IPS-18a (cell line): ENCODE results near the gene GPC3.
A peak's percentile ranks its signal among the peaks of the same experiment; 100 is the strongest.
"Not testable (repeated sequence)": the region's sequence is repeated elsewhere in the genome, so short reads cannot be mapped to it uniquely, and the experiment has no call there.

Experiments
- H3K27ac ChIP-seq: one replicate; pipeline ENCODE4 v1.5.1; 2013; ENCODE audit warnings: low read length
- H3K27me3 ChIP-seq: one replicate; pipeline ENCODE4 v1.6.1; 2013; ENCODE audit warnings: mild to moderate bottlenecking, low read length; ENCODE audit not compliant: control insufficient read depth, insufficient read depth
- H3K36me3 ChIP-seq: one replicate; pipeline ENCODE4 v1.6.1; 2013; ENCODE audit warnings: low read depth, low read length; ENCODE audit not compliant: control insufficient read depth
- H3K4me1 ChIP-seq: one replicate; pipeline ENCODE4 v1.6.1; 2013; ENCODE audit warnings: low read depth, low read length; ENCODE audit not compliant: control insufficient read depth
- H3K4me3 ChIP-seq: one replicate; pipeline ENCODE4 v1.5.1; 2013; ENCODE audit warnings: low read length
- H3K9ac ChIP-seq: one replicate; pipeline ENCODE4 v1.6.1; 2013; ENCODE audit warnings: mild to moderate bottlenecking, low read length, moderate library complexity
- H3K9me3 ChIP-seq: one replicate; pipeline ENCODE4 v1.6.1; 2013; ENCODE audit warnings: low read depth, low read length; ENCODE audit not compliant: control insufficient read depth

GPC3 gene

GRCh38 chrX:133991814-133992213 is 6.4 kb upstream of the GPC3 start:
- H3K9me3 ChIP-seq = peaks cover 2% of the 10 kb centered on the region
- no peak overlapping the region for H3K4me3 ChIP-seq
- H3K27ac ChIP-seq = no peak overlapping the region
- no peak overlapping the region for H3K9ac ChIP-seq
- no peaks in the 10 kb centered on the region for H3K4me1 ChIP-seq
- no peaks in the 10 kb centered on the region for H3K27me3 ChIP-seq
- H3K36me3 ChIP-seq = no peaks in the 10 kb centered on the region

DNA sequence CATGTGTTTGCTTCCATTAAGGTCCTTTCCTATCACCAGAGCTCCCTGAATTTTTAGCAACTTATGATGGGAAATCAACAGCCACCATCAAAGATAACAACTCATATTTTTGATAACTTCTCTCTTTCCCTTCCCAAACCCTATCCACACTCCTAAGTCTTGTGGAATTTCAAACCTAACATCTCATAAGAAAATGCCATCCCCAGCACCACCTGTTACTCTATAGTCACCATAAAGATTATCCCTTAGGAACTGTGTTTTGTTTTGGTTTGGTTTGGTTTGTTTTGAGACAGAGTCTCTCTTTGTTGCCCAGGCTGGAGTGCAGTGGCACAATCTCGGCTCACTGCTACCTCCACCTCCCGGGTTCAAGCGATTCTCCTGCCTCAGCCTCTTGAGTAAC is 5.7 kb upstream of the GPC3 start:
- H3K9ac ChIP-seq, H3K4me1 ChIP-seq, H3K27me3 ChIP-seq, H3K4me3 ChIP-seq, H3K9me3 ChIP-seq, H3K36me3 ChIP-seq, H3K27ac ChIP-seq: not testable (repeated sequence)

- Histone ChIP-seq H3K9me3 (no peaks in the 10 kb centered on the region), H3K4me3 (no peak overlapping the region), H3K4me1 (no peaks in the 10 kb centered on the region), H3K27me3 (peaks cover 2% of the 10 kb centered on the region), H3K27ac (no peak overlapping the region), H3K9ac (no peak overlapping the region), H3K36me3 (no peaks in the 10 kb centered on the region)
These were observed 4.6 kb upstream of the GPC3 start for GRCh38 chrX:133989993-133990392.

DNA sequence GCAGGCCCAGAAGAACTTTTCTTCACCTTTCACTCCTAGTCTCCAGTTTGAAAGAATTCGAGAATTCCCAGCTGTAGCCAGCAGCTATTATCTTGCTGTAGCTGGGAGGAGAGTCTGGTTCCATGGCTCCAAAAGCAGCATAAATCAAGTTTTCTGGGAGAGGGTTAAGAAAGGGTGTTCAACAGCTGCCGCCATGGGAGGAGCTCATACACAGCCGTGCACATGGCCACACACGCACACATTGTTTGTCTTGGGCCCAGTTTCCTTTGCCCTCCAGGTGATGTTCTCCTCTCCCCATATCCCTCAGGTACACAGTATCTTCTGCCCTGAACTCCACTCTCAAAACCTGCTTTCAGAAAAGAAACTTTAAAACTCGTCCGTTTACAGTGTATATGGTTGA is 4.1 kb upstream of the GPC3 start:
- Histone ChIP-seq H3K4me3 (no peak overlapping the region), H3K36me3 (no peaks in the 10 kb centered on the region), H3K27ac (no peak overlapping the region), H3K9ac (no peak overlapping the region), H3K27me3 (peaks cover 7% of the 10 kb centered on the region), H3K9me3 (no peaks in the 10 kb centered on the region), H3K4me1 (no peaks in the 10 kb centered on the region)

GRCh38 chrX:133988010-133988409 is 2.6 kb upstream of the GPC3 start:
- H3K4me1 ChIP-seq = peaks cover 7% of the 10 kb centered on the region
- H3K27ac ChIP-seq = no peak overlapping the region
- H3K36me3 ChIP-seq = no peaks in the 10 kb centered on the region
- H3K9me3 ChIP-seq = peaks cover 1% of the 10 kb centered on the region
- no peak overlapping the region for H3K9ac ChIP-seq
- H3K27me3 ChIP-seq = peaks cover 13% of the 10 kb centered on the region
- H3K4me3 ChIP-seq = no peak overlapping the region

DNA sequence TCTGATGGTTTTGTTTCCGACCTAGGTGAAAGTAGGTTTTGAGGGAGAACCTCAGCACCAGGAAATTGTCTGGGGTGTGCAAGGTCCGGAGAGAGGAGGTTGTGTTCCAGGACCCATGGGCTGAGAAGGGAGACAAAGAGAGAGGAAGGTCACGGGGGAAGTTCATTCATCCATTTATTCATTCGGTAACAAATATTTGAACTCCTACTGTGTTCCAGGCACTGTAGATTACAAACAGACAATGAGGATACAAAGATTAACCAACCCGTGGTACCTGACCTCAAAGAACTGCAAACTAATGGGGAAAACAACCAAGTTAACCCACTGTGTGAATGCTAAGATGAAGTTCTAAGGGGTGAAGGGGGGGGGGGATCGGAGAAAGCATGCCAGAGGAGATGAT is 1.8 kb upstream of the GPC3 start:
- H3K4me1 ChIP-seq = peaks cover 15% of the 10 kb centered on the region
- H3K27me3 ChIP-seq = peaks cover 13% of the 10 kb centered on the region
- peaks cover 7% of the 10 kb centered on the region for H3K9me3 ChIP-seq
- no peak overlapping the region for H3K9ac ChIP-seq
- no peak overlapping the region for H3K27ac ChIP-seq
- no peak overlapping the region for H3K4me3 ChIP-seq
- H3K36me3 ChIP-seq = no peaks in the 10 kb centered on the region

GRCh38 chrX:133985967-133986683 is 731 bp upstream of the GPC3 start:
- H3K9me3 ChIP-seq = peaks cover 15% of the 10 kb centered on the region
- peaks cover 13% of the 10 kb centered on the region for H3K27me3 ChIP-seq
- no peaks in the 10 kb centered on the region for H3K36me3 ChIP-seq
- H3K27ac ChIP-seq = no peak overlapping the region
- H3K4me3 ChIP-seq = peak overlapping the region; percentile 45
- H3K4me1 ChIP-seq = peaks cover 26% of the 10 kb centered on the region
- no peak overlapping the region for H3K9ac ChIP-seq

- H3K9ac ChIP-seq = no peak overlapping the region
- H3K36me3 ChIP-seq = no peaks in the 10 kb centered on the region
- peaks cover 13% of the 10 kb centered on the region for H3K27me3 ChIP-seq
- H3K27ac ChIP-seq = no peak overlapping the region
- H3K9me3 ChIP-seq = peaks cover 17% of the 10 kb centered on the region
- H3K4me3 ChIP-seq = peak overlapping the region; percentile 50
- H3K4me1 ChIP-seq = peaks cover 26% of the 10 kb centered on the region
These were observed 584 bp downstream of the GPC3 start for GRCh38 chrX:133984857-133985163.

- Histone ChIP-seq H3K27ac (no peak overlapping the region), H3K9ac (no peak overlapping the region), H3K27me3 (peaks cover 13% of the 10 kb centered on the region), H3K4me1 (peaks cover 26% of the 10 kb centered on the region), H3K9me3 (peaks cover 22% of the 10 kb centered on the region), H3K4me3 (peak overlapping the region; percentile 50), H3K36me3 (no peaks in the 10 kb centered on the region)
These were observed 1.2 kb downstream of the GPC3 start for GRCh38 chrX:133983974-133984845.

GRCh38 chrX:133983256-133983973 is 2.0 kb downstream of the GPC3 start:
- peaks cover 28% of the 10 kb centered on the region for H3K9me3 ChIP-seq
- H3K27me3 ChIP-seq = peaks cover 13% of the 10 kb centered on the region
- peak overlapping the region; percentile 50 for H3K4me3 ChIP-seq
- H3K36me3 ChIP-seq = no peaks in the 10 kb centered on the region
- H3K9ac ChIP-seq = no peak overlapping the region
- peaks cover 26% of the 10 kb centered on the region for H3K4me1 ChIP-seq
- H3K27ac ChIP-seq = no peak overlapping the region

- Histone ChIP-seq H3K27me3 (peaks cover 13% of the 10 kb centered on the region), H3K9me3 (peaks cover 28% of the 10 kb centered on the region), H3K9ac (no peak overlapping the region), H3K4me3 (no peak overlapping the region), H3K36me3 (no peaks in the 10 kb centered on the region), H3K27ac (no peak overlapping the region), H3K4me1 (peaks cover 26% of the 10 kb centered on the region)
These were observed 3.5 kb downstream of the GPC3 start for GRCh38 chrX:133981924-133982323.
